Neuronal stem cell (in vitro differentiated cells): ENCODE results near the gene SRP68.

Experiments
- DNase-seq: peaks from one replicate; pipeline ENCODE4 v3.0.0-alpha.2; 2013; ENCODE audit warnings: low spot score
- H2AFZ ChIP-seq: one replicate; pipeline ENCODE4 v1.6.1; 2013; ENCODE audit warnings: mild to moderate bottlenecking, low read length, inconsistent platforms
- H2AK5ac ChIP-seq: 2 replicates; pipeline ENCODE4 v1.6.1; 2013; ENCODE audit warnings: low read depth, mild to moderate bottlenecking, inconsistent platforms, low read length, moderate library complexity, mixed read lengths
- H2BK120ac ChIP-seq: 2 replicates; pipeline ENCODE4 v1.6.1; 2013; ENCODE audit warnings: low read depth, mild to moderate bottlenecking, inconsistent platforms, low read length, moderate library complexity, mixed read lengths
- H2BK12ac ChIP-seq: one replicate; pipeline ENCODE4 v1.6.1; 2013; ENCODE audit warnings: low read length, inconsistent platforms
- H2BK15ac ChIP-seq: 2 replicates; pipeline ENCODE4 v1.6.1; 2013; ENCODE audit warnings: mild to moderate bottlenecking, low read length, inconsistent platforms, mixed read lengths
- H2BK5ac ChIP-seq: one replicate; pipeline ENCODE4 v1.6.1; 2013; ENCODE audit warnings: inconsistent platforms, mild to moderate bottlenecking, low read length, moderate library complexity
- H3K14ac ChIP-seq: one replicate; pipeline ENCODE4 v1.6.1; 2013; ENCODE audit warnings: low read length, inconsistent platforms
- H3K18ac ChIP-seq: 2 replicates; pipeline ENCODE4 v1.6.1; 2013; ENCODE audit warnings: low read length, inconsistent platforms
- H3K23ac ChIP-seq: 2 replicates; pipeline ENCODE4 v1.6.1; 2013; ENCODE audit warnings: low read depth, mild to moderate bottlenecking, mixed read lengths, low read length, inconsistent platforms; ENCODE audit not compliant: poor library complexity
- H3K27ac ChIP-seq: replicated peaks from 3 replicates; pipeline ENCODE4 v1.5.1; 2013; ENCODE audit warnings: low read length, inconsistent platforms
- H3K27me3 ChIP-seq, 3 experiments: 2 replicates each; pipeline ENCODE4 v1.6.1; 2013; ENCODE audit warnings: low read length in 3 of 3, mild to moderate bottlenecking in 2 of 3, inconsistent platforms in 1 of 3, low read depth in 1 of 3, mixed read lengths in 1 of 3, moderate library complexity in 1 of 3; ENCODE audit not compliant: control insufficient read depth in 3 of 3, insufficient read depth in 3 of 3
- H3K36me3 ChIP-seq, 2 donors: replicated peaks in 1 of 2; 2 replicates each; pipeline ENCODE4 v1.6.1; 2013; ENCODE audit warnings: low read length in 2 of 2; ENCODE audit not compliant: control insufficient read depth in 2 of 2, insufficient read depth in 2 of 2
- H3K4ac ChIP-seq: 2 replicates; pipeline ENCODE4 v1.6.1; 2013; ENCODE audit warnings: inconsistent platforms, mild to moderate bottlenecking, low read length, moderate library complexity
- H3K4me1 ChIP-seq, 2 donors: 1 replicate in 1 of 2; 2 replicates in 1 of 2; pipeline ENCODE4 v1.6.1; 2013; ENCODE audit warnings: low read length in 2 of 2, low read depth in 1 of 2; ENCODE audit not compliant: control insufficient read depth in 2 of 2, insufficient read depth in 1 of 2
- H3K4me2 ChIP-seq: one replicate; pipeline ENCODE4 v1.6.1; 2013; ENCODE audit warnings: mild to moderate bottlenecking, low read length, inconsistent platforms; ENCODE audit not compliant: insufficient read depth, poor library complexity, severe bottlenecking
- H3K4me3 ChIP-seq, 2 donors: 2 replicates each; pipeline ENCODE4 v1.5.1; 2013; ENCODE audit warnings: low read length in 2 of 2, mild to moderate bottlenecking in 2 of 2, inconsistent platforms in 1 of 2, moderate library complexity in 1 of 2
- H3K79me1 ChIP-seq: one replicate; pipeline ENCODE4 v1.6.1; 2013; ENCODE audit warnings: low read depth, mild to moderate bottlenecking, inconsistent platforms, low read length, moderate library complexity
- H3K9ac ChIP-seq: one replicate; pipeline ENCODE4 v1.6.1; 2013; ENCODE audit warnings: mild to moderate bottlenecking, low read depth, low read length, inconsistent platforms; ENCODE audit not compliant: poor library complexity
- H3K9me3 ChIP-seq, 2 donors: replicated peaks in 1 of 2; 2 replicates each; pipeline versions ENCODE3 to v1.6.1; 2013; ENCODE audit warnings: low read length in 2 of 2, mild to moderate bottlenecking in 2 of 2, inconsistent platforms in 1 of 2, low read depth in 1 of 2, mixed read lengths in 1 of 2, moderate library complexity in 1 of 2; ENCODE audit not compliant: control insufficient read depth in 2 of 2, insufficient read depth in 1 of 2
- H4K8ac ChIP-seq: one replicate; pipeline ENCODE4 v1.6.1; 2013; ENCODE audit warnings: low read depth, mild to moderate bottlenecking, inconsistent platforms, low read length, moderate library complexity
- H4K91ac ChIP-seq: one replicate; pipeline ENCODE4 v1.6.1; 2013; ENCODE audit warnings: low read length, low read depth, mild to moderate bottlenecking, inconsistent platforms; ENCODE audit not compliant: poor library complexity
- WGBS, 2 donors: extraction: QIAGEN DNeasy Blood & Tissue Kit; methylation state at CpG; one replicate each; pipeline ENCODE4 v1.1.7; 2013; ENCODE audit warnings: missing lambda C conversion rate in 2 of 2, mixed read lengths in 1 of 2; ENCODE audit not compliant: insufficient read length in 2 of 2, insufficient replicate concordance in 1 of 2; ENCODE audit errors: extremely low coverage in 2 of 2; 5-methylcytosine and 5-hydroxymethylcytosine counted together

Gene SRP68

DNA sequence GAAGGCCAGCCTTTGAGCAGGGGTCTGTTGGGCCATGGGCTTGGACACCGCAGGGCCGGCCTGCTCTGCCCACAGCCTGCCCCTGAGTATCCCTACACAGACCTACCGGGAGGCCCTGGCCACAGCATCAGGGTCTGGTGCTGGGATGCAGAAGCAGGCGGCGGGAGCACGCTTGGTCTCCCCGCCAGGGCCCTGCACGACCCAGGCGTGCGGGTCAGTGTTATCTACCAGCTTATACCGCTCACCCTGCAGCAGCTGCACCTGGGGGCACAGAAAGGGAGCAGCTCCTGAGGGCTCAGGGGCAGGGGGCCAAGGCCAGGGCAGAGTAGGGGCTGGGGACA, 54.0 kb downstream of the SRP68 start:
- no peak overlapping the region for H3K27ac ChIP-seq
- peaks cover 2 to 7% of the 10 kb centered on the region in 2 donors for H3K4me1 ChIP-seq
- H2BK12ac ChIP-seq, result no peak overlapping the region
- no peak overlapping the region for H2AFZ ChIP-seq
- peak overlapping the region; percentile 44 for H3K9ac ChIP-seq
- H3K4ac ChIP-seq, result peak overlapping the region; percentile 84
- no peak overlapping the region for H2BK5ac ChIP-seq
- no peak overlapping the region for H2AK5ac ChIP-seq
- H2BK120ac ChIP-seq, result no peak overlapping the region
- H3K14ac ChIP-seq, result peak overlapping the region; percentile 8
- no peaks in the 10 kb centered on the region for H3K9me3 ChIP-seq
- peaks cover 0 to 52% (median 0%) of the 10 kb centered on the region in 3 experiments for H3K27me3 ChIP-seq
- no peak overlapping the region for H3K4me3 ChIP-seq
- H3K79me1 ChIP-seq, result peaks cover 2% of the 10 kb centered on the region
- no peak overlapping the region for H3K23ac ChIP-seq
- H3K4me2 ChIP-seq, result no peak overlapping the region
- no CpG with 5 or more reads among the region's 11 CpGs for WGBS, 2 donors
- peak overlapping the region; percentile 57 for H3K18ac ChIP-seq
- DNase-seq, result no peak
- H4K8ac ChIP-seq, result no peak overlapping the region
- H4K91ac ChIP-seq, result no peak overlapping the region
- no peaks in the 10 kb centered on the region for H3K36me3 ChIP-seq
- no peak overlapping the region for H2BK15ac ChIP-seq

DNA sequence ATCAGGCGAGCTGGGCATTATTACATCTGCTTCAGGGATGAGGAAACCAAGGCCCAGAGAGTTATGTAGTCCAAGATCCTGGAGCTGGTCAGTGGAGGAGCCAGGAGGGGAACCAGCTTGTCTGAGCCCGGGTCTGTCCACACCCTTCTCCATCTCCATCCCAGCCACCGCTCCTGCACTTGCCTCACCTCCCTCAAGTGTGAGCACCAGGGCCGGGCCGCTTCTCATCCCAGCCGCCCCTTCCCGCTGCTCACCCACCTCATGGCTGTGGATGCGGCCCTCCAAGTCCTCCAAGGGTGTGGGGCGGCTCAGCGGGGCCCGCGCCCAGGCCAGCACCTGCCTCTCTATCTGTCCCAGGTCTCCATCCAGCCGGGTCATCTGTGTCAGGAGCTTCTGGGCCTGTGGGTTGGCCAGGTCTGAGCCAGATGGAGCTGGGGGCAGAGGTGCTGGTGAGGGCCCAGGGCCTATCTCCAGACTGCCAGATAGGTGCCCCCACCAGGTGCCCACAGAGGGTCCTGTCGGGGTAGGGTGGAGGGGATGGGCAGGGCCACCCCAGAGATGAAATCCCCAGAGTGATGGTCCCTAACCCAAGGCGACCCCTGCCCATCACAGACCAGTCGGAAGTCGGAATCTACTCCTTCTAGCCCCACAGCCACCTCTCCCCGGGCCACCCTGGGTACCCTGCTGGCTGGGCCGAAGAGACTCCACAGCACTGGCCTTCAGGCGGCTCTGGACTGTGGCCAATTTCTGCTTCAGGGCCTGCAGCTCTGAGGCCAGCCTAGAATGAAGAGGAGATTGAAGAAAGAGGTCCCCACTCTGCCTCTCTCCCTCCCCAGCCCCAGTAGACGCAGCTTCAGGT, 54.6 kb downstream of the SRP68 start:
- H2BK12ac ChIP-seq, result no peak overlapping the region
- H3K9ac ChIP-seq, result peak overlapping the region; percentile 44
- no peak overlapping the region for H3K23ac ChIP-seq
- H3K18ac ChIP-seq, result peak overlapping the region; percentile 17
- H3K4me2 ChIP-seq, result no peak overlapping the region
- no peak overlapping the region for H3K27ac ChIP-seq
- no peak overlapping the region for H3K4me3 ChIP-seq
- H2AK5ac ChIP-seq, result peak overlapping the region; percentile 61
- WGBS, 2 donors, result no CpG with 5 or more reads among the region's 21 CpGs
- peak overlapping the region; percentile 84 for H3K4ac ChIP-seq
- no peak overlapping the region for H2BK120ac ChIP-seq
- no peak overlapping the region for H4K8ac ChIP-seq
- no peaks in the 10 kb centered on the region for H3K9me3 ChIP-seq
- H2BK5ac ChIP-seq, result no peak overlapping the region
- peaks cover 2% of the 10 kb centered on the region for H3K79me1 ChIP-seq
- peak overlapping the region; percentile 56 for H3K14ac ChIP-seq
- H2BK15ac ChIP-seq, result no peak overlapping the region
- peaks cover 2 to 7% of the 10 kb centered on the region in 2 donors for H3K4me1 ChIP-seq
- H2AFZ ChIP-seq, result no peak overlapping the region
- DNase-seq, result no peak
- H3K36me3 ChIP-seq, result no peaks in the 10 kb centered on the region
- no peak overlapping the region for H4K91ac ChIP-seq
- H3K27me3 ChIP-seq, result peaks cover 0 to 46% (median 0%) of the 10 kb centered on the region in 3 experiments

DNA sequence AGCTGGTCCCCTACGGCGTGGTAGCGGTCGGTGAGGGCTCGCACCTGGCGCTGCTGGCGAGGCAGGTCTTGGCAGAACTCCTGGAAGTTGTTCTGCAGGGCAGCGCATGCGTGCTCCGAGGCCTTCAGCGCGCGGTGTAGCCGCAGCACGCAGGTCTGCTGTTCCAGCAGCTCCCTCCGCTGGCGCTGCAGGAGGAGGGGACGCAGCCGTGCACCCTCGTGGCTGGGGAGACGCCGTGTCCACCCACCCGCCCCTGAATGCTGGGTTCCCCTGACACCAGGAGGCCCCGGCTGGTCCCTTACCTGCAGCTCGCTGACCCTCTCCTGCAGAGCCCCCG, 57.4 kb downstream of the SRP68 start:
- Histone ChIP-seq H2BK15ac (peak overlapping the region; percentile 77), H3K27me3 (peaks cover 0 to 42% (median 0%) of the 10 kb centered on the region in 3 experiments), H2AK5ac (peak overlapping the region; percentile 41), H2BK12ac (no peak overlapping the region), H3K4me2 (no peak overlapping the region), H3K23ac (peak overlapping the region; percentile 88), H3K4me3 (no peak overlapping the region), H2BK120ac (no peak overlapping the region), H3K79me1 (peaks cover 2% of the 10 kb centered on the region), H3K36me3 (no peaks in the 10 kb centered on the region), H3K4ac (no peak overlapping the region), H3K4me1 (peaks cover 2 to 7% of the 10 kb centered on the region in 2 donors), H3K27ac (no peak overlapping the region), H3K14ac (peak overlapping the region; percentile 17), H3K9me3 (no peaks in the 10 kb centered on the region), H3K18ac (peak overlapping the region; percentile 41), H4K91ac (no peak overlapping the region), H2BK5ac (peak overlapping the region; percentile 0), H2AFZ (no peak overlapping the region), H3K9ac (peak overlapping the region; percentile 72), H4K8ac (peak overlapping the region; percentile 56)
- no CpG with 5 or more reads among the region's 26 CpGs for WGBS, 2 donors
- DNase-seq, result no peak

DNA sequence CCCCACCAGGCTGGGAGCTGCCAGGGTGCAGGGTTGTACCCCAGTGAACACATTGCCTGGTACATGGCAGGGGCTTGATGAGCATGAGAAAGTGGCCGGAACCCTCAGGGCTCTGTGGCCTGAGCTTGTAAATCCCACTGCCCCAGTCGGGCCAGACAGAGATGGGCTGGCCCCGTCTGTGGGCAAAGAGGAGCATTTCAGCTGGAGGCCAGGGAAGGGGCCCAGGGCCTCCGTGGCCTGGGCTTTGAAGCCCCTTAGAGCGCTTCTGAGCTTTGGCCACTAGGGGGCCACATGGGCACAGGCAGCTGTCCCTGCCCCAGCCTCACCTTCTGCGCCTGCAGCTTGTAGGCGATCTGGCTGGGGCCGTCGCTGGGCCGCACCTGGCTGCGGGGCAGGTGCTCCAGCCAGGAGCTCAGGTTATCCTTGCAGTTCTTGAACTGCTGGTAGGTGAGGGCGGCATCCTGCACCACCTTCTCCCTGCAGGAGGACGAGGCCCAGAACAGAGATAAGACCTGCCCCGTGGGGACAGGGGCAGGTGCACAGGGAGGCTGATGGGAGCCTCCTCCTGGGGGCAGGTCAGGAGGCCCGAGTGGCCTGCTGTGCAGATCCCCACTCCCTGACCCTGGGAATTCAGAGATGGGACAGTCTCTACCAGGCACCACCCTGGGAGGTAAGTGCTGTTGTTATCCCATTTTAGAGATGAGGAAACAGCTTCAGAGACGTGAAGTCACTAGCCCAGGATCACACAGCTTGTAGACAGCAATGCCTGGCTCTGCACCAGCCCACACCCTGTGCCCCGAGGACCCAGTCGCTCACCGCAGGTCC, 58.0 kb downstream of the SRP68 start:
- peak overlapping the region; percentile 37 for H2BK15ac ChIP-seq
- H2BK12ac ChIP-seq, result no peak overlapping the region
- no peak overlapping the region for H2BK120ac ChIP-seq
- H3K4ac ChIP-seq, result no peak overlapping the region
- H3K4me2 ChIP-seq, result no peak overlapping the region
- H3K18ac ChIP-seq, result peak overlapping the region; percentile 86
- H3K14ac ChIP-seq, result no peak overlapping the region
- peaks cover 0 to 36% (median 0%) of the 10 kb centered on the region in 3 experiments for H3K27me3 ChIP-seq
- H3K27ac ChIP-seq, result no peak overlapping the region
- no peaks in the 10 kb centered on the region for H3K36me3 ChIP-seq
- peaks cover under 1% of the 10 kb centered on the region for H3K79me1 ChIP-seq
- H3K23ac ChIP-seq, result peak overlapping the region; percentile 88
- H3K4me3 ChIP-seq, result no peak overlapping the region
- WGBS, 2 donors, result no CpG with 5 or more reads among the region's 19 CpGs
- peaks cover 2 to 7% of the 10 kb centered on the region in 2 donors for H3K4me1 ChIP-seq
- H2AK5ac ChIP-seq, result peak overlapping the region; percentile 82
- no peak overlapping the region for H4K8ac ChIP-seq
- H3K9me3 ChIP-seq, result no peaks in the 10 kb centered on the region
- DNase-seq, result peak; percentile 76
- no peak overlapping the region for H4K91ac ChIP-seq
- H3K9ac ChIP-seq, result peak overlapping the region; percentile 30
- H2BK5ac ChIP-seq, result peak overlapping the region; percentile 0
- H2AFZ ChIP-seq, result peak overlapping the region; percentile 91
